Metanephros (tissue), 2 donors: ENCODE data around the gene CTPS2. TPM values are rescaled to one million over a fixed set of nuclear protein-coding genes. Genes with fewer than 3 reads are reported as not detected.

Source experiments
- small RNA-seq: library from RNA; depleted of rRNA; stranded (forward); fragments of <200 nt; gene quantifications from one replicate; pipeline ENCODE3, GENCODE V24; 2014; ENCODE audit warnings: low replicate concordance
- total RNA-seq: library from RNA; depleted of rRNA; stranded (reverse); fragments of >200 nt; gene quantifications from one replicate; pipeline ENCODE4 v1.2.3, GENCODE V29; 2014

CTPS2 gene
- total RNA-seq: 30.0 TPM

GRCh38 chrX:16712548-16713155 lies at the start of gene CTPS2:
Gene CTPS2, minus strand, starts transcription at chrX:16712669. Its CDS starts 9,767 bp downstream, at chrX:16702902.

GRCh38 chrX:16719334-16720084 lies 7.0 kb upstream of the CTPS2 start, which contains the start of gene SYAP1:
Gene SYAP1, plus strand, starts transcription at chrX:16719612. Its CDS starts 113 bp downstream, at chrX:16719725.

GRCh38 chrX:16649858-16650257 lies 62.6 kb downstream of the CTPS2 start, which contains the start of gene S100G:
Gene S100G, plus strand, starts transcription at chrX:16650158. Its CDS starts 849 bp downstream, at chrX:16651007.

Small RNA genes within 50 kb of the gene (small RNA-seq; reads per million reads assigned to genes)
- gene MIR548AM: not detected

Other genes with a start within 250 kb of the CTPS2 start
- gene S100G, start 62.5 kb downstream of the CTPS2 start, total RNA-seq: not detected
- gene SYAP1, start 6.9 kb upstream of the CTPS2 start, total RNA-seq: 27.0 TPM
- gene TXLNG, start 73.8 kb upstream of the CTPS2 start, total RNA-seq: 9.4 TPM
- gene RBBP7, start 157.7 kb upstream of the CTPS2 start, total RNA-seq: 115 TPM
- gene REPS2, start 234.0 kb upstream of the CTPS2 start, total RNA-seq: 16.2 TPM